Limb (tissue), 2 donors: ENCODE measurements around the gene MLLT6.
"Not testable (repeated sequence)": the region's sequence is repeated elsewhere in the genome, so short reads cannot be mapped to it uniquely, and the experiment has no call there.

Experiments
- DNase-seq, 2 donors: peaks; one replicate each; pipeline ENCODE4 v3.0.0-alpha.2; 2016; ENCODE audit errors: extremely low spot score in 2 of 2

The MLLT6 gene

DNA sequence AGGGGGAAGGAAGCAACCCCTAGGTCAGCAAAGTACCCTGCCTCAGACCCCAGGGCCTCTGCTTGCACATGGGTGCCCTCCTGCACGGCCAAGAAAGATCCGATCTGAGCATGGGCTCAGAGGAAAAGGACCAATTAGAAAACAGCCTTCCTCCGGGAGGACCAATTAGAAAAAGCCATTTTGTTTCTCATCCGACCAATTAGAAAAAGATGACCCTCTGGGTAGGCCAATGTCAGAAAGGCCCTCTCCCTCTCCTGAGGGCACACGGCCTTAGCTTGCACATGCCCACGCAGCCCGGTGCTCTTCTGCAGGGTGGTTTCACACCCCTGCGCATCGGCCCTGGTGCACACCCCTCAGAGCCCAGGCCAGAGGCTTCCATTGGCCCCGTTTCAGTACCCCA is 20.0 kb downstream of the MLLT6 start:
- DNase-seq = no peak

GRCh38 chr17:38726145-38726544 is 21.1 kb downstream of the MLLT6 start:
- not testable (repeated sequence) for DNase-seq

DNA sequence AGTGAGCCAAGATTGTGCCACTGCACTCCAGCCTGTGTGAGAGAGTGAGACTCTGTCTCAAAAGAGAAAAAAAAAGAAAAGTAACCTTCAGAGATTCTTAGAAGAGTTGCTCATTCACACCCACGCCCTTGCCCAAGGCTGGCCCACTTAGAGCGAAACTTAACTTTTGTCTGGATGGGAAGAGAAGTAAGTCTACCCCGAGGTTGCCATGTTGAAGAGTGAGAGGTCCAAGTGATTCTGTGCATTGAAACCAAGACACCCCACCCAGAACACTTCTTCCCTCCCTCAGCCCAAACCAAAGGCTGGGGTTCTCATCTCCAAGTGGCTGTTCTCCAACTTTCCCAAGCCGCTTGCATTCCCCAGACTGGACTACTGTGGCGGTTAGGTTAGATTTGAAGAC is 22.7 kb downstream of the MLLT6 start:
- DNase-seq = no peak

GRCh38 chr17:38728290-38728831 is 23.3 kb downstream of the MLLT6 start:
- DNase-seq = no peak

DNA sequence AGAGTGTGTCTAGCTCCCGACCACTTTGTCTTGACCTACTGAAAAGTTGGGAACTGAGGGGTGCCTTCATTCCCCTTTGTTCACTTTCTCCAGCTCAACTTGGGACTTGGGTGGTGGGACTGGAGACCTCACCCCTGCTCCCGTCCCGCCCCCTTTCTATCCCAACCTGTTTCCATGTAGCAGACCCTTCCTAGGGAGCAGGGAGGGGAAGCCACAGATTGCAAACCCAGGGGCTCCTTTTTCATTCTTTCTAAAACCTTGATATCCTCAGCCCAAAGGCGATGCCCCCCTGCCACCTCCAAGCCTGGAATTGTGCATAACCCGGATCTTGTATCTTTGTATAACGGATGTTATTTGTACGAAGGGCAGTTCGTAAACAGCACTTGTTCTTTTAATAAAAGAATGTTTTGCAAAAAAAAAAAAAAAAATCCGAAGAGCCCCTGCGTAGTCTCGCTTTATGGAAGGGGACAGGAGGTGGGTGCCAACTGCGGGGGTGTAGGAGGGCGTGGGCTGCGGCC is 24.4 kb downstream of the MLLT6 start:
- DNase-seq = no peak

DNA sequence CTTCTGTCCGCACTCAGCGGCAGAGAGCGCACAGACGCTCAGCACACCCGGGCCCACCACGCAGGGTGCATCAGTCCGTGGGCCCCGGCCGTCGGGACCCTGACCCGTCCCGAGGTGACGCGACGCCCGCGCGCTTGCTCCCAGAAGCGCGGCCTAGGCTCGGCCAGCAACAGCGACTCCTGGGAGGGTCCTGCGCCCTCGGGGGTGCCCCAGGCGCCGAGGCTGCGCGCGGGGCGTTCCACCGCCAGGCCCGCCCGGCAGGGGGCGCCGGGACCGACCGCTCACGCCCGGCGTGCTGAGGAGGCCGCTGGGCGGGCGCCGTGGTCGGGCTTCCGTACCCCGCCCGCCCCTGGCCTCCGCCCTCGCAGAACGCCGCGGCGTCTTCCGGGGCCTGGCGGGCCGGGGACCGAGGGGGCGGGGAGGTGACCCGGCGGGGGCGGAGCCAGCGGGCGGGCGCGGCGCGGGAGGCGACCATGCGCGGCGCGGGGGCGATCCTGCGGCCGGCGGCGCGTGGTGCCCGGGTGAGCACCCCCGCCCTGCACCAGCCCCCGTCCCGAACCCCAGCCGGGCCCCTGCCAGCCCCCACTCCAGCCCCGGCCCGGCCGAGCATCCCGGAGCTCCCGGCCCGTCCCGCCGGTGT is 24.9 kb downstream of the MLLT6 start, which contains the start of gene CISD3:
TSS of gene CISD3 (plus strand) at position 456 of the 640 bp plus-strand sequence. CDS start at position 474, 18 bp downstream.
- peak; percentile 83 to 87 for DNase-seq

DNA sequence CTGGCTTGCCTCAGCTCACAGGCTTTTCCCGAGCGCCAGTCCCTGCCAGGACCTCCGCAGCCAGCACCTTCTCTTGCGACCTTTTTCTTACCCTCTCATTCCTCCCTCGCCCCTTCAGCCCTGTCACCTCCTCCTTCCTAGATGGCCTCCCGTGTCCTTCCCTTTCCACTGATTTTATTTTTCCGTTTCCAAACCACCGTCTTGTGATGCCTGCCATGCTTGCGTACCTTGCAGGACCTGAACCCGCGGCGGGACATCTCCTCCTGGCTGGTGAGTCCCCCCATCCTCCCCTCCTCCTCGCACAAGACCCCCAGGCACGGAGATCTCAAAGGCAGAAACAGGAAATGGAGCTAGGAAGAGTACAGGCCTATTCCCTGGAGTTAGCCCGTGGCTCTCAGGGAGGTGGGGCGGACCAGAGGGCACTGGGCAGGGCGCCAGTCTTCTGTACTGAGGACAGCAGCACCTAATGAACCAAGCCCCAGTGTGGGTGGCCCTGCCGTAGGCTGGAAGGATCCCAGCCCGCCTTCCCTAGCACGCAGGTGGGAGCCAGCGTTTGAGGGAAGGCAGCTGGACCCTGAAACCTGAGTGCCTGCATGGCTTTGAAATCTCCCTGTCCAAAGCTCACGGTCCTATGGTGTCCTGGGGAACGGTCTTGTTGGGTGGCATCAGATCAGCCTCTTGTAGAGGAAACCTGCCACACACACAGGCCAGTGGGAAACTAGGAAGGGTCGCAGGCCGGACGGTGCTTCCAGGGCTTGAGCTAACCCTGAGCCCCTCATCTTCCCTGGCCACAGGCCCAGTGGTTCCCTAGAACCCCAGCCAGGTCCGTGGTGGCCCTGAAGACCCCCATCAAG is 25.7 kb downstream of the MLLT6 start:
- no peak for DNase-seq

- no peak for DNase-seq
These were observed 26.6 kb downstream of the MLLT6 start for GRCh38 chr17:38731526-38732294.

GRCh38 chr17:38732376-38733281 is 27.6 kb downstream of the MLLT6 start:
- DNase-seq = no peak

DNA sequence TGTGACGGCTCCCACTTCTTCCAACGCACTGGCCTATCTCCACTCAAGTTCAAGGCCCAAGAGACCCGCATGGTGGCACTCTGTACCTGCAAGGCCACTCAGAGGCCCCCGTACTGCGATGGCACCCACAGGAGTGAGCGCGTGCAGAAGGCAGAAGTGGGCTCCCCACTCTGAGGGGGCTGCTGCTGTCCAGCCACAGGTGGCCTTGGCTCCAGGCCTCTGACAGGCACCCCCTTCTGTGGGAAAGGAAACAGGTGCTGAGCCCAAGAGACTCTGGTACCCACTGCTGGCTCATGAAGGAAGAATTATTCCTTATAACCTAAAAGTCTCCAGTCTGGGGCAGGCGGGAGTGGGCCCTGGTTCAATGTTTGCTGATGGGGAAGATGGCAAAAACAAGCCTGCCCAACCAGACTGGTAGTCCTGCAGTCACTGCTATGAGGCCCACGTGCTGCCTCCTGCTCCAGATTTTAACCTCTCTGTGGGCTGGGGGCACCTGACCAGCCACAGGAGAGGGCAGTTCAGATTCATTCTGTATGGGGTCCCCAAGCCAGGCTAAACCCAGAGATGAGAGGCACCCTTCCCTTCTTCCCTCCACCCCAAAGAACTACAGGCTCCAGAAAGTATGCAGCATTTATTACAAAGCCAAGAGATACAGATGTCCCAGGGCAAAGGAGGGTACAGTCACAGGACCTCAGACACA is 28.4 kb downstream of the MLLT6 start:
- no peak for DNase-seq

DNA sequence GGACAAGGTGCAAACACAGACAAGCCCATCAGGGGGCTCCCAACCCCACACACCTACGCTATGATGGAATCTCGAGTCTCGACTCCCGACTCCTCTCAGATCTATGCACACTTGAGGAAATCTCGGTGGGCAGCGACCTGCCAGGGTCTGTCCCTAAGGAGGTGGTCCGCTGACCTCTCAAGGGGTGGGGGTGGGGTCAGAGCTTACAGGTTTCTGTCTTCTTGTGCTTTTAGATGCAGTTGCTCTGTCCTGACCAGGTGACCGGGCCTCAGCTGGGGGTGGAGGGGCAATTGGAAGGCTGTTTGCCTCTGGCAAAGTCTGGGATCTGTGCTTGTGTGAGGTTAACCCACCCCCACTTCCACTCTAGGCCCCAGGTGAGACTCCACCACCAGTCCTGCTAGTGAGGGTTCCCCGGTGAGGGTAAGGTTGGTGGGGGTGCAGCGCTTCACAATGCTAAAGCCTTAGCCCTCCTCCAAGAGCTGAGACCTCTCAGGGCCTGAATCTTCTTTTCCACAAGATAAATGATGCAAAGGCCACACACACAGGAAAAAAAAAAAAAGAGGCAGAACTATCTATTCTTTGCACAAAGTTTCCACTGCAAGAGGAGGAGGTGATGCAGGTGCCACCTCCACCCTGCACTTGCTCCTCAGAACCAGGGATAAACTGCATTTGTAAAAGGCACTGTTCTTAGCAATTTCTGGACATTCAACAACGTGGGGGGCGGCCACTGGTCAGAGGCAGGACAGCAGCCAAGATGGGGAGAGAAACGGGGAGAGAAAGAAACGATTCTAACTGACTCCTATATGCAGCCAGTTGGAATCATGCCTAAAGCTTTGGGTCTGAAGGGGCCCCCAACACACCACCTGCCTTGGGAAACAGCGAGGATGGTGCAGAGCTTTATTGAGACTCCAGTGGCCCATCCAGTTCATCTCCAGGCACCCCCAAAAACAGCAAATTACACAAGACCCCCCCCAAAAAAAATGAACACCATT is 29.2 kb downstream of the MLLT6 start:
- peak in 1 of 2 donors; percentile 39 for DNase-seq

DNA sequence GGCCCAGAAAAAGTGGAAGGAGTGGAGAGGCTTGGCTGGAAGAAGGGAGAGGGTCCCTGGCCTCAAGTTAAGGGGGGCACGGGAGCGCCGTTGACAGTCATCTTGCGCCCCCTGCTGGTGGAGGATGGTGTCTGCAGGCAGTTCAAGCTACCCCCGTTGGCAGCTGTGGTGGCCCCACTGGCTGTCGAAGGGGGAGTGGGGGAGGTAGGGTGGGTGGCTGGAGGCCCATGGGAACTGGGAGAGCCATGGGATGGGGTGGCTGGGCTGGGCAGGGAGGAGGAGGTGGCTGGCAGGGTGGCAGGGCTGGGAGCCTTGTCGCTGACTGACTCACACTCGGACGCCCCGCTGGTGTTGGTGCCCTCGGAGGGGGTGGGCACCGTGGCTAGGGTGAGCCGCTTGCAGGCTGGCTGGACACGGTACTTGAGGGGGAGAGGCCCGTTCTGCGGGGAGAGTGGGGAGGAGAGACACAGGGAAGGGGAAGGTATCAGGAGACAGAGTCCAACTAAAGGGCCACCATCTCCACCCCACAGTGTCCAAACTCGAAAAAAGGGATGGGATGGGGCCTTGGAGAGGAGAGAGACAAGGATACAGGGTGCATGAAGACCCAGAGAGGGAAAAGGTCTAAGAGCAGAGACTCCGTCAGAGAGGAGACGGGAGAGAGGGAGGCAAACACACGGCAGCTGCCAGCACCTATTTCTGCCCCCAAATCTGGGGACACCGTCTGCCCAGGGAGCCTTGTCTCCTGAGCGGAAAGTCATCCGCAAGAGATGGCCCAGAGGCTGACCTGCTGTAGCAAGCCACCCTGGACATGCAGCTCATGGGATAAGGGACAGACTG is 30.3 kb downstream of the MLLT6 start:
- DNase-seq = peak in 1 of 2 donors; percentile 86

- DNase-seq = no peak
These were observed 33.1 kb downstream of the MLLT6 start for GRCh38 chr17:38738007-38738662.

- no peak for DNase-seq
These were observed 33.6 kb downstream of the MLLT6 start for GRCh38 chr17:38738686-38739085.

DNA sequence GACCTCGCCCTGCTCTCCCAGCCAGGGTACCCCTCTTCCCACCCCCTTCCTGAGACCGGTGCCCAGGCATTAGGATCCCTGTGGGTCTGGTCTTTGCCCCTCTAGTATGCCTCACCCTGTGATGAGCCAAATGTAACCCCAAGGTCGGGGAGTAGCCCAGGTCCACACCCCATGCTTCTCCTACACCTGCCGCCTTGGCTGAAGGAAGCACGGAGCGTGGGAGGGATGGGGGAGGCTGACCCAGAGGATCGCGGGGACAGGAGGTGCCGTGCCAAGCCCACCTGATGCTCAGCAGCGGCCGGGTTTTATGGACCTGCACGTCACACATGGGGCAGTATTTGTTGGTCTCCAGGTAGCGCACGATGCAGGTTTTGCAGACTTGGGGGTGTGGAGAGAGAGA is 34.2 kb downstream of the MLLT6 start:
- no peak for DNase-seq

DNA sequence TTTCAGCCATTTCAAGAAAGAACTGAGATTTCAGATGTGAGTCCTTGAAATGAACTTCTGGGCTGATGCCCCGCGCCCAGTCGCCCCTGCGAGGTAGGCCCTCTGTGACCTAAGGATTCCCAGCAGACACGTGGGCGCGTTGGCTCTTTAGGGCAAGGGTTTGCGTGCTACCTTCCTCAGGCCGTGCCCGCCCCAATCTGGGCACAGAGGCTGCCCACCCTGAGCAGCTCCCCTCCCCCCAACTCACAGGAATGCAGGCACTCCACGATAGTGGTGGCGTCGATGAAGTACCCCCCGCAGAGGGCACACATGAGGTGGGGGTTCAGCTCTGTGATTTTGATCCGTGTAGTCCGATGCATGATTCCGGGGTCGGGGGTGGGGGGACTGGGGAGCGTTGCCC is 35.0 kb downstream of the MLLT6 start:
- DNase-seq = no peak

GRCh38 chr17:38740806-38741205 is 35.7 kb downstream of the MLLT6 start:
- DNase-seq = no peak
